ENCODE measurements around the gene CD300LG.

CD300LG gene

GRCh38 chr17:43829738-43830137, 17.2 kb upstream of the CD300LG start:
- H3K27me3 Mint-ChIP-seq (ENCODE audit: low read depth) = peaks cover 13% of the 10 kb centered on the region
- H3K4me1 Mint-ChIP-seq = peaks cover 25% of the 10 kb centered on the region
- no peak overlapping the region for H3K27ac Mint-ChIP-seq
- no peak for TF ChIP-seq CTCF (IDR thresholded peaks at IDR 0.05; ENCODE audit: unreplicated experiment in 3 of 3)
- peak overlapping the region in 1 of 3 experiments; percentile 47 for H3K4me3 Mint-ChIP-seq
- H3K9me3 Mint-ChIP-seq = peaks cover 7% of the 10 kb centered on the region
- H3K36me3 Mint-ChIP-seq (ENCODE audit: low read depth) = peaks cover 33% of the 10 kb centered on the region

GRCh38 chr17:43830510-43831140, 16.4 kb upstream of the CD300LG start:
- H3K27ac Mint-ChIP-seq = peak overlapping the region in 1 of 3 experiments; percentile 46
- H3K4me1 Mint-ChIP-seq = peaks cover 25% of the 10 kb centered on the region
- peaks cover 13% of the 10 kb centered on the region for H3K27me3 Mint-ChIP-seq (ENCODE audit: low read depth)

GRCh38 chr17:43831633-43832032, 15.3 kb upstream of the CD300LG start:
- TF ChIP-seq CTCF (IDR thresholded peaks at IDR 0.05; ENCODE audit: unreplicated experiment in 3 of 3) = no peak
- H3K4me3 Mint-ChIP-seq = peak overlapping the region; percentile 84 to 89 (median 89)
- peak overlapping the region in 1 of 3 experiments; percentile 72 for H3K27ac Mint-ChIP-seq
- peaks cover 7% of the 10 kb centered on the region for H3K9me3 Mint-ChIP-seq
- peaks cover 17% of the 10 kb centered on the region for H3K27me3 Mint-ChIP-seq (ENCODE audit: low read depth)
- peaks cover 26% of the 10 kb centered on the region for H3K36me3 Mint-ChIP-seq (ENCODE audit: low read depth)
- peaks cover 25% of the 10 kb centered on the region for H3K4me1 Mint-ChIP-seq

More at GRCh38 chr17:43830510-43831140, 16.4 kb upstream of the CD300LG start:
- peaks cover 7% of the 10 kb centered on the region for H3K9me3 Mint-ChIP-seq
- peaks cover 29% of the 10 kb centered on the region for H3K36me3 Mint-ChIP-seq (ENCODE audit: low read depth)
- H3K4me3 Mint-ChIP-seq = peak overlapping the region; percentile 80 to 89 (median 84)
- TF ChIP-seq CTCF (IDR thresholded peaks at IDR 0.05; ENCODE audit: unreplicated experiment in 3 of 3) = no peak

- H3K36me3 Mint-ChIP-seq (ENCODE audit: low read depth) = peaks cover 26% of the 10 kb centered on the region
- H3K4me3 Mint-ChIP-seq = peak overlapping the region; percentile 84 to 89 (median 89)
- H3K4me1 Mint-ChIP-seq = peaks cover 25% of the 10 kb centered on the region
- H3K27me3 Mint-ChIP-seq (ENCODE audit: low read depth) = peaks cover 17% of the 10 kb centered on the region
- no peak for TF ChIP-seq CTCF (IDR thresholded peaks at IDR 0.05; ENCODE audit: unreplicated experiment in 3 of 3)
- peak overlapping the region in 2 of 3 experiments; percentile 62 to 72 for H3K27ac Mint-ChIP-seq
- peaks cover 7% of the 10 kb centered on the region for H3K9me3 Mint-ChIP-seq
Measured at GRCh38 chr17:43832168-43832975, 14.6 kb upstream of the CD300LG start.

- Mint-ChIP-seq H3K27ac (peak within 1 kb of the TSS; percentile 72 to 89 (median 84)), H3K9me3 (peaks cover 7% of the 10 kb centered on the region), H3K4me1 (peaks cover 25% of the 10 kb centered on the region), H3K36me3 (ENCODE audit: low read depth) (peaks cover 17% of the 10 kb centered on the region), H3K27me3 (ENCODE audit: low read depth) (peaks cover 17% of the 10 kb centered on the region), H3K4me3 (peak within 1 kb of the TSS; percentile 84 to 92 (median 89))
- no peak for TF ChIP-seq CTCF (IDR thresholded peaks at IDR 0.05; ENCODE audit: unreplicated experiment in 3 of 3)
Measured at GRCh38 chr17:43832976-43833829, 13.8 kb upstream of the CD300LG start, which contains the start of gene MPP3. TSS of gene MPP3 (minus strand) at chr17:43833146. CDS start at chr17:43831906, 1,240 bp downstream.
